GM12891 (cell line): ENCODE results near the gene IFT74.

ENCODE experiments used
- POLR2A ChIP-seq: IDR thresholded peaks from 2 replicates; pipeline ENCODE4 v1.6.1; 2011; ENCODE audit warnings: low read depth, low read length, control low read depth
- POLR2AphosphoS5 ChIP-seq: IDR thresholded peaks from 2 replicates; pipeline ENCODE4 v1.6.1; 2011; ENCODE audit warnings: low read depth, low read length, control low read depth
- POU2F2 ChIP-seq: IDR thresholded peaks from 2 replicates; pipeline ENCODE4 v1.6.1; 2011; ENCODE audit warnings: low read depth, mild to moderate bottlenecking, control low read depth, low read length, moderate library complexity
- SPI1 ChIP-seq: IDR thresholded peaks from 2 replicates; pipeline ENCODE4 v1.6.1; 2011; ENCODE audit warnings: low read depth, low read length, control low read depth
- TAF1 ChIP-seq: IDR thresholded peaks from 2 replicates; pipeline ENCODE4 v1.6.1; 2011; ENCODE audit warnings: low read depth, low read length, control low read depth

DNA sequence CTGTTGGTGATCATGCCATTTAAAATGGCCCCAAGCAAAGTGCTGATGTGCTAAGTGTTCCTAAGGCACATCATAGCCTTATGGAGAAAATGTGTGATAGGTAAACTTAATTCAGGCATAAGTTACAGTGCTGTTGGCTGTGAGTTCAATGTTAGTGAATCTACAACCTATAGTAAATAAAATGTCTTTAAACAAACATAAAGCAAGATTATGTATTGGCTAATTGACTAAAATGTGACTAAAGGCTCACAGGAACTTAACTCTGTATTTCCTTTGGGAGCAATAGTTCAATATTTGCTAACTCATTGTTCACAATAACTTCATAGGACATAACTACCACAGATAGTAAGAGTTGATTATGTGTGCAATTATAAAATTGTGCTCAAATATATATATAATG, 98.6 kb downstream of the IFT74 start:
- no peak for TF ChIP-seq SPI1
- TF ChIP-seq POLR2A: no peak
- no peak for TF ChIP-seq POLR2AphosphoS5
- TF ChIP-seq POU2F2: no peak
- TF ChIP-seq TAF1: no peak
